ENCODE data around the gene GPR78. TPM values are rescaled to one million over a fixed set of nuclear protein-coding genes. Genes with fewer than 3 reads are reported as not detected.
"Not testable (repeated sequence)": the region's sequence is repeated elsewhere in the genome, so short reads cannot be mapped to it uniquely, and the experiment has no call there.

GPR78 gene
- total RNA-seq, 1 experiment from 2014 or later = not detected

GRCh38 chr4:8614365-8615193 lies 34.4 kb downstream of the GPR78 start:
- no peak for DNase-seq (ENCODE audit: low read depth)

GRCh38 chr4:8615366-8615765 lies 35.2 kb downstream of the GPR78 start:
- no peak for DNase-seq (ENCODE audit: low read depth)

GRCh38 chr4:8615921-8616787 lies 36.0 kb downstream of the GPR78 start:
- DNase-seq (ENCODE audit: low read depth) = no peak

GRCh38 chr4:8616831-8617230 lies 36.6 kb downstream of the GPR78 start:
- DNase-seq (ENCODE audit: low read depth) = no peak

GRCh38 chr4:8617486-8618040 lies 37.4 kb downstream of the GPR78 start:
- no peak for DNase-seq (ENCODE audit: low read depth)

GRCh38 chr4:8618421-8618820 lies 38.2 kb downstream of the GPR78 start:
- DNase-seq (ENCODE audit: low read depth) = no peak

- no peak for DNase-seq (ENCODE audit: low read depth)
These were observed 38.9 kb downstream of the GPR78 start for GRCh38 chr4:8618961-8619720.

GRCh38 chr4:8621135-8621534 lies 40.9 kb downstream of the GPR78 start:
- DNase-seq (ENCODE audit: low read depth) = not testable (repeated sequence)

GRCh38 chr4:8624601-8625272 lies 44.5 kb downstream of the GPR78 start:
- DNase-seq (ENCODE audit: low read depth) = not testable (repeated sequence)

- not testable (repeated sequence) for DNase-seq (ENCODE audit: low read depth)
These were observed 50.2 kb downstream of the GPR78 start for GRCh38 chr4:8630240-8630905.

- not testable (repeated sequence) for DNase-seq (ENCODE audit: low read depth)
These were observed 51.7 kb downstream of the GPR78 start for GRCh38 chr4:8631896-8632295.

GRCh38 chr4:8634773-8635172 lies 54.6 kb downstream of the GPR78 start:
- not testable (repeated sequence) for DNase-seq (ENCODE audit: low read depth)

GRCh38 chr4:8635897-8636554 lies 55.8 kb downstream of the GPR78 start:
- DNase-seq (ENCODE audit: low read depth) = not testable (repeated sequence)

Other genes with a start within 250 kb of the GPR78 start
- 16.6 and 20.4 TPM in 2 replicates for gene ACOX3, start 139.7 kb upstream of the GPR78 start, total RNA-seq (2014; rRNA removed; shearing (Covaris generic))
- gene TRMT44, start 139.6 kb upstream of the GPR78 start, total RNA-seq (2014; rRNA removed; shearing (Covaris generic)) = 13.0 and 13.1 TPM in 2 replicates
- not detected in 2 replicates for gene CPZ, start 12.4 kb downstream of the GPR78 start, total RNA-seq (2014; rRNA removed; shearing (Covaris generic))